Effector CD4-positive, alpha-beta T cell (primary cell): ENCODE results near the gene UBE2B.
"Not testable (repeated sequence)": the region's sequence is repeated elsewhere in the genome, so short reads cannot be mapped to it uniquely, and the experiment has no call there.

Experiments
- DNase-seq: peaks from one replicate; pipeline ENCODE4 v3.0.0-alpha.2; 2020

Gene UBE2B

DNA sequence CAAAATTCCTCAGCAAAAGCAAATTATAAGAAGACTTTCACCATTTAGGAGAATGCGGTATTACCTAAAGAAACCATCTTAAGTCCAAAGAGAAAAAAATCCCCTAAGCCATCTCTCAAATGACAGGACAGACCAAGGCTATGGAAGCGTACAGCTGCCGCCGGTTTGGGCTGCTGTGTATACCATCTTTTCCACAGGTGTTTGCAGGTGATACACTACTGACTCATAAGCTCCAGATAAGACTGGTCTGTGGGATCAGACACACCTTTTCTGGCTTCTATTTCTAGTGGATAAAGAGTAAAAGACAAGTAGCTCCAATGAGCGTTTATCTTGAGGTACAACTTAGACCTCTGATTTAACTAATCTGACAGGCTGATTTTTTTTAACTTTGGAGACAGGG is 32.6 kb downstream of the UBE2B start:
- no peak for DNase-seq

DNA sequence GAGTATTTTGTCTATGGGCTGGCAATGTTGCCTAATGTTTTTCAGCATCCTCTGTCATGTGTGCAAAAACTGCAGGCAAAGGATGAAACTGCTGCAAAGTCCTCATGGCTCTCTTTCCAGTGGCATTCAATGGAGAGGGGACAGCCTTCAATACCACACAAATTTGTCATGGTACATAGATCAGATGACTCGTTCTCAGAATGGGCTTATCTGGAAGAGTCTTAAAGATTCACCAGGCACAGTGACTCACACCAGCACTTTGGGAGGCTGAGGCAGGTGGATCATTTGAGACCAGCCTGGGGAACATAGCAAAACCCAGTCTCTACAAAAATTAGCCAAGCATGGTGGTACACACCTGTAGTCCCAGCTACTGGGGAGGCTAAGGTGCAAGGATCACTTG is 35.0 kb downstream of the UBE2B start:
- no peak for DNase-seq

DNA sequence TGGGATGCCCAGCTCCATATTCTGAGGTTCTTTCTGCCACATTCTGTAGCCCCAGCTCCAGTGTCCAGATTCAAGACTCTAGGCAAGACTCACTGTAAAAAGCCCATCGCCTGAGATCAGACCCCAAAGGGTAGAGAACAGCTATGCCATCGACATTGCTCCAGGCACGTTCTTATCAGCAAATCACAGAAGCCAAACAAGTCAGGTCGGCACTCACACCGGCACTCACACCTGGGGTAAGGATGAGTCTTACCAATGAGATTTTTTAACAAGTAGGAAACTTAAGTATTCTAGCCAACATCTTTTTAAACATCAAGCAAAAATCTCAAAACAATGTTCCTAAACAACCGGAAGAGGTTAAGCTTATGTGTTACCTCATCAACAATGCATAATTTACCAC is 38.0 kb downstream of the UBE2B start:
- no peak for DNase-seq

DNA sequence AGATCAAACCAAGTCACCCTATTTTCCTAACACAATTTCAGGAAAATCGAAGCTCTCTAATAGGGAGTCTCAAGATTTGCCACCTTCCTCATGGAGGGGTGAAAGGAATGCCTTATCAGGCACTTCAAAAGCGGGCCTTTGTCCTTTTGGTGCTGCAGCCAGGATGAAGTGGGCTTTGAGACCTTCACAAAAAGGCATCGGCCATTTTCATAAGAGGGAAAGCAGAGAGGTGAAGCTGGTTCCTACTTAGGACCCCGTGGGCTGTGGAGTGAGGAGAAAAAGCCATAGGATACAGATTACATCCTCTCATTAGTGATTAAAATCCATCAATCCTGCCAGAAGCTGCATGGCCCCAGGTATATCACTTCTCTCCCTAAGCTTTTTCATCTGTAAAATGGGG is 39.5 kb downstream of the UBE2B start:
- no peak for DNase-seq

DNA sequence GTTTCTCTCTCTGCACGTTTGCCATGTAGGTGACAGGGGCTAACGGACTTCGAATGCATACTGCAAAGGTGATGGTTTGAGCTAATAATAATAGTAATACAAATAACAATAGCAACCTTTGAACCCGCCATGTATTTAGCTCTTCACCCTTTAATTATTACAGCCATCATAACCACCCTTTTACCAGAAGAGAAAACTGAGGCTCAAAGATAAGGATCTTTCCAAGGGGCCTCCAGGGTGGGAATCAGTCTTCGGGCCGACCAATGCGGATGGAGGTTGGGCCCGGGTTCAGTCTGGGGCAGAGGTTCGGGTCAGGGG is 39.8 kb downstream of the UBE2B start:
- DNase-seq: no peak

DNA sequence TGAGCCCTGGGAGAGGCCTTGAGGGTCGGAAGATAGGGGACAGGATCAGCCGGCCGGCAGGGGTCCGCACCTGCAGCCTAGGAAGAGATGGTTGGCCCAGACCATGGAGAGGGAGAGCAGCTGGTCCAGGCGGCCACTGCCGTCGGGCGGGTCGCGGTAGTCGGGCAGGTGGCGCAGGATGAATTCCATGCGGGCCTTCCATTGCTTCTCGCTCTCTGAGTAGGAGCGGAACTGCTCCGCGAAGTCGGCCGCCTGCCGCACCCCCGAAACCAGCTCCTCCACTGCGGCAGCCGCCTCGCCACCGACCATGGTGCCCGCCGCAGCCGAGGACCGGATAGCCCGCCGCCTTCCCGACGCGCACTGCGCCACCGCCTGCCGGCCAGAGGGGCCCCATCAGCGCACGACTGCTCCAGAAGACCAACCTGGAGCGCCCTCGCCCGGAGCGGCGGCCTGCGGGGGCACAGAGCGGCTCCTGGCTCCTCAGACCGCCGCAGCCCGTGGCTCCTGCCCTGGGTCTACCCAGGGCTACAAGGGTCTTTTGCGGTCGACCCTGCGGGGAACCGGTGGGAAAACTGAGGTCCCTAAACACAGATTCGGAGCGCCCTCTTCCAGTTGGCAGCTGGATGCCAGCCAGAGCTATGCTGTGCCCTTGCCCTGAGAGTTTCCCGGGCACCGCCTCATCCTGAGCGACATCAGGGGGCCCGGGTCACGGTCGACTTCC is 40.3 kb downstream of the UBE2B start, which contains the start of gene CDKN2AIPNL:
CDKN2AIPNL (minus strand) TSS at position 336 of the 721 bp plus-strand sequence; CDS start at position 309, 27 bp downstream.
- peak; percentile 85 for DNase-seq

DNA sequence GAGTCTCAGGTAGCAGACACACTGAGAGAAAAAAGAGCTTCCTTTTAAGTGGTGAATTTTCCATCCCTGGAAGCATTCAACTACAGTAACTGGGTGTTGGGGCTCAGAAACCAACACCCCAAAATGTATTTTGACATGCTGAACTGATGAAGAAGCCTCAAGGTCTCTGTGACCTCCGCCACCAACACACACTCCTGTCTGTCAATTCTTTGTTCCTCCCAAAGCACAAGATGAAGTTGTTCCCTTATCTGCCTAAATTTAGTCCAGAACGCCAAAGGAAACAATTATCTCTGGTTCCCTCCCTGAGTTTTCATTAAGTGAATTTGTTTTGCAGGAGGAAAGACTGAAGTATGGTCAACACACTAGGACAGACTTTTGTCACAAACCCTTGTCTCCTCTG is 41.7 kb downstream of the UBE2B start:
- no peak for DNase-seq

DNA sequence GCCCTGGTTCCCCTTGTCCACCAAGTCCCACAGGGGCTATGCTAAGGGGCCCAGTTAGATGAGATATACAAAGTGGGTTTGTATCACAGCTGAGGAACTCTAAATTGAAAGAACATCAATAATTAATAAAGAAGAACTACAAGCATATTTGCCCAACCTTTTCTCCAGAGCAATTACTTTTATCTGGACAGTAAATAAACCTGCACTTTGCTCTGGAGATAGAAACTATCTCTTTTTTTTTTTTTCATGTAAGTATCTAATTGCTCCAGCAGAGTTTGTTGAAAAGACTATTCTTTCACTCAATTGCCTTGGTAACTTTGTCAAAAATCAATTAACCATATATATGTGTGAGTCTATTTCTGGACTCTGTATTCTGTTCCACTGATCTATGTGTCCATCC is 46.3 kb downstream of the UBE2B start:
- no peak for DNase-seq

DNA sequence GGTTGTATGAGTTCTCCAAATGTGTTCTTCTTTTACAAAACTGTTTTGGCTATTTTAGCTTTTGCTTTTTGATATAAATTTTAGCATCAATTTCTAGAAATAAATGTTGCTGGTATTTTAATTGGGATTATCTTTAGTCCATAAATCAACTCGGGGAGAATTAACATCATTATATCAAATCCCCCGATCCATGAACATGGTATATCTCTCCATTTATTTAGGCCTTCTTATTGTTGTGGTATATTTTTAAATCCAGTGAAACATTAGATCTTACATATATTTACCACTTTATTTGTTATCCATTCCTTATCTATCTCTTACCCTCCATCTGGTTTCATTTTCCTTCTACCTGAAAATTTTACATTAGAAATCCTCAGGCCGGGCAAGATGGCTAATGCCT is 47.6 kb downstream of the UBE2B start:
- no peak for DNase-seq

DNA sequence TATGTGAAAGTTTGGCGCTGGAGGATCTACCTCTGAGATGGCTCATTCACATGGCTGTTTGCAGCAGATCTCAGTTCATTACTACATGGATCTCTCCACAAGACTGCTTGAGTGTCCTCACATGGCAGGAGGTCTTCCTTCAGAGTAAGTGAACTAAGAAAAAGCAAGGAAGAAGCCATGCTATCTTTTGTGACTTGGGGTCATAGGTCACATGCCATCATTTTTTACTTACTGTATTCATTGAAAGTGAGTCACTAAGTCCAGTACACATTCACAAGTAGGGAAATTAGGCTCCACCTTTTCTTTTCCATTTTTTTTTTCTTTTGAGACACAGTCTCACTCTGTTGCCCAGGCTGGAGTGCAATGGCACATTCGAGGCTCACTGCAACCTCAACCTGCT is 49.0 kb downstream of the UBE2B start:
- DNase-seq: no peak

DNA sequence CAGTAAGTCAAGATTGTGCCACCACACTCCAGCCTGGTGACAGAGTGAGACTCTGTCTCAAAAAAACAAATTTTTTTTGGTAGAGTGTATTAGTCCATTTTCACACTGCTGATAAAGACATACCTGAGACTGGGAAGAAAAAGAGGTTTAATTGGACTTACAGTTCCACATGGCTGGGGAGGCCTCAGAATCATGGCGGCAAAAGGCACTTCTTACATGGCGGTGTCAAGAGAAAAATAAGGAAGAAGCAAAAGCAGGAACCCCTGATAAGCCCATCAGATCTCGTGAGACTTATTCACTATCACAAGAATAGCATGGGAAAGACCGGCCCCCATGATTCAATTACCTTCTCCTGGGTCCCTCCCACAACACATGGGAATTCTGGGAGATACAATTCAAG is 49.7 kb downstream of the UBE2B start:
- DNase-seq: not testable (repeated sequence)

DNA sequence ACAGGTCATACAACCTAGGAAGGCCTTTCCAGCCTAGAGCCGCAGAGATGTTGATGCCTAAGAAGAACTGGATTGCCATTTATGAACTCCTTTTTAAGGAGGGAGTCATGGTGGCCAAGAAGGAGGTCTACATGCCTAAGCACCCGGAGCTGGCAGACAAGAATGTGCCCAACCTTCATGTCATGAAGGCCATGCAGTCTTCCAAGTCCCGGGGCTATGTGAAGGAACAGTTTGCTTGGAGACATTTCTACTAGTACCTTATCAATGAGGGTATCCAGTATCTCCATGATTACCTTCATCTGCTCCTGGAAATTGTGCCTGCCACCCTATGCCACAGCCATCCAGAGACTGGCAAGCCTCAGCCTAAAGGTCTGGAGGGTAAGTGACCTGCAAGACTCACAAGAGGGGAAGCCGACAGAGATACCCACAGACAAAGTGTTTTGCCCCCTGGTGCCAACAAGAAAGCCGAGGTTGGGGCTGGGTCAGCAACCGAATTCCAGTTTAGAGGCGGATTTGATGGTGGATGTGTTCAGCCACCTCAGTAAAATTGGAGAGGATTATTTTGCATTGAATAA is 51.5 kb downstream of the UBE2B start:
- DNase-seq: no peak

DNA sequence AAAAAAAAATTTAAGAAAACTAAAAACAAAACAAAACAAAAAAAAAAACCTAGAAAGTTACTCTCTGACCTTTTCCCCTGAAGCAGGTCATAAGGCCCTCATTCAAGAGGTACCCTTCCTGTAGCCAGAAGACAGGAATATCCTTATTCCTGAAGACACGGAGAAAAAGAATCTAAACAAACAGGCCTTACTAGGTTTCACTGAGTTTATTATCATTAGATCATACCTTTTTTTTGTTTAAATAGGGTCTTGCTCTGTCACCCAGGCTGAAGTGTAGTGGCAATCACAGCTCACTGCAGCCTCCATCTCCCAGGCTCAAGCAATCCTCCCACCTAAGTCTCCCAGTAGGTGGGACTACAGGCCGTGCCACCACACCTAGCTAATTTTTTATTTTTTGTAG is 52.0 kb downstream of the UBE2B start:
- no peak for DNase-seq

DNA sequence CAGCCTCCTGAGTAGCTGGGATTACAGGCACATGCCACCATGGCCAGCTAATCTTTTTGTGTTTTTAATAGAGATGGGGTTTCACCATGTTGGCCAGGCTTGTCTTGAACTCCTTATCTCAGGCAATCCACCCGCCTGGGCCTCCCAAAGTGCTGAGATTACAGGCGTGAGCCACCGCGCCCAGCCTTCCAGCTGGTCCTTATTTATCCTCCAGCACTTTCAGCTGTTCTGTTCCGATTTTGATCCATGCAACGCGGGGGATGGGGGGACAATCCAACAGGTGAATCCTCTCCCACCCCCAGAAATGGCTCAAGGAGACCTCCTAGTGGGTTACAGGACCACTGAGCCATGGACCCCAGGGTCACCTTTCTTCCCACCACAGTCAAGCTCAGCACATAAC is 55.0 kb downstream of the UBE2B start:
- no peak for DNase-seq

DNA sequence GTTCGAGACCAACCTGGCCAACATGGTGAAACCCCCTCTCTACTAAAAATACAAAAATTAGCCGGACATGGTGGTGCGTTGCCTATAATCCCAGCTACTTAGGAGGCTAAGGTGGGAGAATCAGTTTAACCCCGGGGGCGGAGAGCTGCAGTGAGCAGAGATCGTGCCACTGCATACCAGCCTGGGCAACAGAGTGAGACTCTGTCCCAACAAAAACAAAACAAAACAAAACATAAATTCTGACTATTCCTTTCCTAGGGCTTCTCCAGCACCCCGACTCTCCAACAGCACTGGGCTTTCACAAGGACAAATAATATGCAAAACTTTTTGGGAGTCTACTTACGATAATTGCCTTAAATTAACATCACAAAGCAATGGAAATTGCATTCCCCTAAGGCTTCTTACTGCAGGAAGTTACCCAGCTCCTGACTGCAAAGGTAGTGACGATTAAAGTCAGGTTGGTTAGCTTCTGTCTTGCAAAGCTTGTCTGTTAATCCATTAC is 56.2 kb downstream of the UBE2B start:
- no peak for DNase-seq

DNA sequence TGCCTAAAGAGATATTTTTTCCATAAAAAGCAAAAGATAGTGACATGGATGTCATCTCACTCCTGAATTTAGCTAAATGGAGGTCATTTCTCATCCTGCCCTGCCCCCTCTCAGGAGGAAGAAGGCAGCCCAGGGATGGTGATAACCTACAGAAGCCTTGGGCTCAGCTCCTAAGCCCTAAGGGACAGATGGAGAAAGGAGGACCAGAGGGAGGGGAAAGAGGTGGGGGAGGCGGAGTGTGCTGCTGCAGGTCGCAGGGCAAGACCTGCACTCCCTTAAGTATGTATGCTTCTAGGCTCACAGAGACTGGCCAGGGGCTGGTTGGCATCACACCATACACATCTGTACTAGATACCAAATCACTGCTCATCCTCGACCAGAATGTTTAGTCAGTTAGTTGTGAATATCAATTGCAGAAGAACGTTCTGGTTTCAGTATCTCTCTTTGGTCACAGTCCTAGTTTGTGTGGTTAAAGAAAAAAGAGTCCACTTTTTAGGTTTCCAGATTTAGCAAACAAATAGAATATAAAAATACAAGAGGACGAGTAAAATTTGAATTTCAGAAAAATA is 58.7 kb downstream of the UBE2B start:
- no peak for DNase-seq

DNA sequence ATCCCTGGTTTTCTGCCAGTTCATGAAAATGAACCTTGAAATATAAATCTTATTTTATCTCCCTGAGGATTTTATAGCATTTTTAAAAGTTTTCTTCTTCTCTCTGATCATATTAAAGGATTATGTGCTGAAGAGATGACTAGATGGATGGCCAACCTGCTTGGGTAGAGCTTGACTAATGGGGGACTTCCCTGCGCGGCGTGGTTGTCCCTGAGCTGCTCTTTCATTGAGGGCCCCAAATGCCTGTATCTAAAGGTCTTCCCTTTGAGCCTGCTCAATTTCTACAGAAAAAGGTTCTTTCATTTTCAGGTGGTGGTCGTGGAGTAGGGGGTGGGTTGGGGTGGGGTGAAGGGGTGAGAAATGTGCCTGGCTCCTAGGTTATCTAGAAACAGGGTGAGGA is 60.8 kb downstream of the UBE2B start:
- no peak for DNase-seq

DNA sequence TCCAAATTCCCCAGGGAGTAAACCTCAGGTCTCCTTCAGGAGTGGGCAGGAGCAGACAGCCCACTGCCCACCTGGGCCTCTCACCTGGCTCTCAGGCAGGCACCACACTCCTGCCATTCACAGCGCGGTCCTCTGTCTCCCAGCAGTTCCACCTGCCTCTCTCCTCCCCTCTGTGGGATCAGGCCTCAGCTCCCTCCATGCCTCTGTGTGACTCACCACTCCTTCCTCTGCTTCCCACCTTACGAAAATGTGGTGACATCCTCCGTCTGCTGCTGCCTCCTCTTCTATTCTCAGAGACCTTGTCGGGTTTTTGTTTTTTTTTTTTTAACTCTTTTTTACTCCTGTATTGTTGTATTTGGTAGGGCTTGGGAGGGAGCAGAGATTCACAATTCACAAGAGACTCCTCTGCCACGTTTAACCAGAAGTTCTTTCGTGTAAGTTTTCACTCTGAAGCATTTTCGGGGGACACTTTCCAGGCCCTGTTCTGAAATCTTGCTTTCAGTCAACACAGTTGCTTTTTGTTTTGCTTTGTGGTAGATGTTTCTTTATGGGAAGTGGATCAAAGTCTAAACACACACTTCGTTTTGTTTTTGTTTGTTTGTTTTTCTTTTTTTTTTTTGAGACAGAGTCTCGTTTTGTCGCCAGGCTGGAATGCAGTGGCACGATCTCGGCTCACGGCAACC is 61.4 kb downstream of the UBE2B start:
- no peak for DNase-seq

DNA sequence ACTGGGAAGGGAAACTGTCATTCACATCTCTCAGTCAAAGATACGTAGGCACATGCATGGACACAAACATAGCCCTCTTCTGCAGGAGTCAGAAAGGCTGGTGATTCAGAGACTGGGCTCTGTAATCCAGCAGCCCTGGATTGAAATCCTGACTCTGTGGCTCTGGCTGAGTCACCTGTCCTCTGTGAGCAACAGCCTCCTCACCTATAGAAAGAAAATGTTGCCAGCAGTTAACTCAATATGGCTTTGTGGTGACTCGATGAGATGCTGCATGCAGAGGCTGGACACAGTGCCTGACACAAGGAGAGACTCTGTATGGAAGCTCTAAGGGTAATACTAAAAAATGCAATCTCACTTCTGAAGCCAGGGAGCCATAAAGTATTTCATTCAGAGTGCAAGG is 64.2 kb downstream of the UBE2B start:
- no peak for DNase-seq

DNA sequence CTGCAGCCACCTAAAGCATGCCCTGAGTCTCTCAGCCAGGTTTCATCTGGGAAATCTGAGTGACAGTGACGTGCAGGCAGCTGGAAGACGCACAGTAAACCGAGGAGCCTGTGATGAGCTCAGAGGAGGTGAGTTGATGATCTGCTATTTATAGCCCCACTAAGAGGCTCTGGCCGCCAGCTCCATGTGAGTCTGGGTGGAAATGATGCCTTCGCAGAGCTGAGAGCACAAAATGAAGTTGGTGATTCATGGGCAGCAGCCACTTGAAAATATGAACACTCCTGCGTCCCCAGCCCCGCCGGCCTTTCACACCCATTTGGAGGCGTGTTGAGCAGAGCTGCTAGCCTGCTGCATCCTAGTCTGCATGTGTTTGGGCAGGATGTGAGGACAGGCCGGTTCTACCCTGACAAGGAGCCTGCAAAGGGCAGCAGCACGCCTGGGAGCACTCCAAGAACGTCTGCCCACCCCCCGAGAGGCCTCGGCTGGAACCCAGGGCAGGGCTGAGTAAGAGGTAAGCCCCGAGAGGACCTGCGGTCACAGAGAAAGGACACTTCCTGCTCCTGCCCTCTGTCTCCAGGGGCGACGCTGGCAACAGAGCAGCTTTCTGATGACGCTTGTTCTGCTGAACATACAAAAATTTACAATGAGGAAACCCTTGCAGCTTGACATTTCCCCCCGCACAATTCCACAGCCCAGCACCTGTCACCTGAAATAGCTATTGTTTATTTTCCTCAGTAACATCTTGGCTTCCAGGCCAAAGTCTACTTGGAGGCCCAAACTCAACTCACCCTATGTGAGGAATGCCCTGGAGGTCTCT is 65.4 kb downstream of the UBE2B start:
- DNase-seq: peak; percentile 23

DNA sequence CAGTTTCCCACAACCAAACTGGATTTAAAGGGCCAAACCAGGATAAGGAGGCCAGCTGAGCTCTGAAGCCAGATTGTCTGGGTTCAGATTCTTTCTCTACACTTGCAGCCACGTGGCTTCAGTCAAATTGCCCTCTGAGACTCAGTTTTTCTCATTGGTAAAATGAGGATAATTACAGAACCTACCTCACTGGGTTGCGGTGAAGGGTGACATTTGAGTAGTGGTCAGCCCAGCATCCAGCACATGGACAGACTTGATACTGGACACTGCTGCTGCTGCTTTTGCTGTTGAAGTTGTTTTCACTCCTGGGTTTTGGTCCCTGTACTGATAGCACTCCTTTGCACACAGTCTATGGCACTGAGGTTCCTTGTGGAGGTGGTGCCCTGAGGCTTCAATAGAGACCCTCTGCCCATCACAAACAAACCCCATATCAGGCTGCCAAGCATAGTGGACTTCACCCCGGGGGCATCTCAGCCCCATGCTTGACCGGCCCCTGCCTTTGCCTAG is 66.0 kb downstream of the UBE2B start:
- DNase-seq: no peak

DNA sequence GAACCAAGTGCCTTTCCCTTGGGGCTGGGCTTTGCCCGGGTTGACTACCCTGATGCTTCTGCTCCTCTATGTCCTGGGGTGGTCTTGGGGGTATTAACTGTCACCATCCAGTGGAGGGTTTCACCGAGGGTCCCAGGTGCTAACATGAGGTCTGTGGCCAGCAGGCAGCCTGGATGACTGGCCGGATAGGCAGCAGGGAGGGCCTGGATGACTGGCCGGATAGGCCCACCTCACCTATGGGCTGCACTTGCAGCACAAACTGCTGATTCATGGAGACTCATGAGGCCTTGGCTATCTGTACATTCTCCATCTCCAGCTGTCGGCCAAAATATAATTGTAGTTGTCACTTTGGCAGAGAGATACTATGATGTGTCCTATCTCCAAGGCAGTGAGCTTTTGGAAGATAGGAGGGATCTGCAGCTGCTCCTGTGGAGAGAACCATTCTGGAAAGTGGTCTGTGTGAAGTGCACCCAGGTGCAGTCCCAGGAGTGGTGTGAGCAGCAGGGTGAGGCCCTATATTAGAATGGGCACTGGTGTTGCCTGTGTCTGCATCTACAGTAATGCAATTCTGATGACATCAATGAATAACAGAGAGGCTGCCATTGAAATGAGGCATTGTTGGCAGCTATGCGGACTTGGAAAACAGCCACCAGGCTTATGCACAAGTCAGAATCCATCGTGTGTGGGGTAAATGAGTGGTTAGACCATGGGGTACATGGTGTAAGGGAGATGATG is 66.6 kb downstream of the UBE2B start:
- no peak for DNase-seq
